ENCODE data around the gene ELFN1.

- TF ChIP-seq CTCF (IDR thresholded peaks at IDR 0.05; ENCODE audit: extremely low read depth in 1 of 2, insufficient read depth in 1 of 2, low read depth in 1 of 2, low read length in 2 of 2) = no peak
- no peak for TF ChIP-seq POLR2A (IDR thresholded peaks at IDR 0.05; ENCODE audit: low read depth, low read length)
- no peak for TF ChIP-seq EZH2 (IDR thresholded peaks at IDR 0.05; ENCODE audit: borderline replicate concordance, low read depth, low read length, severe bottlenecking)
- no peak for TF ChIP-seq POLR2AphosphoS5 (IDR thresholded peaks at IDR 0.05; ENCODE audit: insufficient read depth, low read depth, low read length)
- no peak for TF ChIP-seq FOS (IDR thresholded peaks at IDR 0.05; ENCODE audit: borderline replicate concordance, insufficient read depth, low read length)
- TF ChIP-seq JUN (IDR thresholded peaks at IDR 0.05; ENCODE audit: borderline replicate concordance, insufficient read depth, insufficient read length, low read depth) = no peak
- no peak for TF ChIP-seq MAX (IDR thresholded peaks at IDR 0.05; ENCODE audit: insufficient read depth, insufficient read length)
- no peak for TF ChIP-seq MYC (IDR thresholded peaks at IDR 0.05; ENCODE audit: low read depth, low read length)
These were observed 74.4 kb downstream of the ELFN1 start for GRCh38 chr7:1744296-1745017.

Measured in endothelial cell of umbilical vein (primary cell).